Muscle layer of duodenum (tissue), 2 donors: ENCODE data around the gene B4GAT1.
"Not testable (repeated sequence)": the region's sequence is repeated elsewhere in the genome, so short reads cannot be mapped to it uniquely, and the experiment has no call there.

Source experiments
- H3K27ac ChIP-seq: one replicate; pipeline ENCODE4 v1.7.0; 2013; ENCODE audit warnings: mild to moderate bottlenecking, low read length
- H3K27me3 ChIP-seq: one replicate; pipeline ENCODE4 v1.7.0; 2013; ENCODE audit warnings: low read depth, mild to moderate bottlenecking, control low read depth, low read length
- H3K36me3 ChIP-seq, 2 donors: one replicate each; pipeline ENCODE4 v1.7.0; 2013; ENCODE audit warnings: low read length in 2 of 2, control low read depth in 1 of 2, mild to moderate bottlenecking in 1 of 2; ENCODE audit not compliant: insufficient read depth in 2 of 2, control insufficient read depth in 1 of 2
- H3K4me1 ChIP-seq, 2 donors: one replicate each; pipeline ENCODE4 v1.7.0; 2013; ENCODE audit warnings: low read length in 2 of 2, mild to moderate bottlenecking in 2 of 2, control low read depth in 1 of 2, moderate library complexity in 1 of 2; ENCODE audit not compliant: insufficient read depth in 2 of 2, control insufficient read depth in 1 of 2
- H3K4me3 ChIP-seq, 2 donors: one replicate each; pipeline ENCODE4 v1.7.0; 2013; ENCODE audit warnings: low read length in 2 of 2, low read depth in 1 of 2, mild to moderate bottlenecking in 1 of 2
- H3K9me3 ChIP-seq, 2 donors: one replicate each; pipeline ENCODE4 v1.7.0; 2013; ENCODE audit warnings: low read length in 2 of 2, control low read depth in 1 of 2, mild to moderate bottlenecking in 1 of 2; ENCODE audit not compliant: control insufficient read depth in 1 of 2
- donor health status: healthy.

B4GAT1 gene

DNA sequence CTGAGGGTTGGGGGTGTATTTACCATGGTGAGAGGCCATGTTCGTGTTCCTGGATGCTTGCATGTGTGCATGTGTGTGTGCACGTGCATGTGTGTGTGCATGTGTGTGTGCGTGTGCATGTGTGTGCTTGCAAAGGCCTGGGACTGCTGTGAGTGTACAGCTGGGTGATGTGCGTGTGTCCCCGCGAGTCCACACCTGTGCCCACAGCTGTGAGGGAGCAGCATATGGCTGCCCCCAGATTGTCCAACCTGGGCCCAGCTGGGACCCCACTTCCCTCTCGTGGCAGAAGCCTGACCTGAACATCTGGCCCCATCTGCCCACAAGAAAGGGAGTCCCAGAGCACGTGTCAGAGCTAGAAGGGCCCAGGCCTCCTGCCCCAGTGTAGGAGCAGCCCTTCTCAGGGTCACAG lies 22.2 kb downstream of the B4GAT1 start:
- Histone ChIP-seq H3K27me3 (no peaks in the 10 kb centered on the region), H3K4me1 (peaks cover 11 to 26% of the 10 kb centered on the region in 2 donors), H3K9me3 (no peaks in the 10 kb centered on the region), H3K4me3 (no peak overlapping the region), H3K36me3 (no peaks in the 10 kb centered on the region), H3K27ac (no peak overlapping the region)

DNA sequence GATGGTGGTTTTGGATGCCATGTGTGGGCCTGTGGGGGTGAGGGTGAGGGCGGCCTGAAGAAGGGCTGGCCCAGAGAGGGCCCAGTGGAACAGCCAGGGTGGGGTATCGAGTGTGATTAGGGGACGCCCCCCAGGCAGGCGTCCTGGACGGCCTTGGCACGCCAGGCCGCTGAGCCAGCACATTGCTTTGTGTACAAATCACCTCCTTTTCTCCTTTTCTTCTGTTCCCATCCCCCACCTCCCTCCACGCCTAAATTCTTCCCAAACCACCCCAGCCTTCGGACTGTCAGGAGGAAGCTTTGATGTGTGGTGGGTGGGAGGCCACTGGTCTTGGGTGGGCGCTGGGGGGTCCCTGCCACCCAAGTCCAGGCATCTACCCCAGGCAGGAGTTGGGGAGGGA lies 22.8 kb downstream of the B4GAT1 start:
- Histone ChIP-seq H3K27ac (no peak overlapping the region), H3K27me3 (no peaks in the 10 kb centered on the region), H3K9me3 (no peaks in the 10 kb centered on the region), H3K4me3 (no peak overlapping the region), H3K36me3 (no peaks in the 10 kb centered on the region), H3K4me1 (peaks cover 11 to 26% of the 10 kb centered on the region in 2 donors)

DNA sequence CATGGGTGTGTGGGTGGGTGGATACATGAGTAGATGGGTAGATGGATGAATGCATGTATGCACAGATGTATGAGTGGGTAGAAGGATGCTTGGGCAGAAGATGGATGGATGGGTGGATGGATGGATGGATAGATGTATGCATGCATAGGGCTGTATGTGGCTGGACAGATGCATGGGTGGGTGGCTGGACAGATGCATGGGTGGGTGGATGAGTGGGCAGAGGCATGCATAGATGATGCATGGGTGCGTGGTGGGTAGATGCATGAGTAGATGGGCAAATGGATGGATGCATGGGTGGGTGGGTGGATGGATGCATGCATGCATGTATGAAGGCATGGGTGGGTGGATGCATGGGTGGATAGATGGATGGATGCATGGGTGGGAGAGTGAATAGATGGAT lies 23.7 kb downstream of the B4GAT1 start:
- Histone ChIP-seq H3K36me3 (no peaks in the 10 kb centered on the region), H3K27me3 (no peaks in the 10 kb centered on the region), H3K27ac (no peak overlapping the region), H3K4me3 (no peak overlapping the region), H3K9me3 (no peaks in the 10 kb centered on the region), H3K4me1 (peaks cover 10 to 30% of the 10 kb centered on the region in 2 donors)

DNA sequence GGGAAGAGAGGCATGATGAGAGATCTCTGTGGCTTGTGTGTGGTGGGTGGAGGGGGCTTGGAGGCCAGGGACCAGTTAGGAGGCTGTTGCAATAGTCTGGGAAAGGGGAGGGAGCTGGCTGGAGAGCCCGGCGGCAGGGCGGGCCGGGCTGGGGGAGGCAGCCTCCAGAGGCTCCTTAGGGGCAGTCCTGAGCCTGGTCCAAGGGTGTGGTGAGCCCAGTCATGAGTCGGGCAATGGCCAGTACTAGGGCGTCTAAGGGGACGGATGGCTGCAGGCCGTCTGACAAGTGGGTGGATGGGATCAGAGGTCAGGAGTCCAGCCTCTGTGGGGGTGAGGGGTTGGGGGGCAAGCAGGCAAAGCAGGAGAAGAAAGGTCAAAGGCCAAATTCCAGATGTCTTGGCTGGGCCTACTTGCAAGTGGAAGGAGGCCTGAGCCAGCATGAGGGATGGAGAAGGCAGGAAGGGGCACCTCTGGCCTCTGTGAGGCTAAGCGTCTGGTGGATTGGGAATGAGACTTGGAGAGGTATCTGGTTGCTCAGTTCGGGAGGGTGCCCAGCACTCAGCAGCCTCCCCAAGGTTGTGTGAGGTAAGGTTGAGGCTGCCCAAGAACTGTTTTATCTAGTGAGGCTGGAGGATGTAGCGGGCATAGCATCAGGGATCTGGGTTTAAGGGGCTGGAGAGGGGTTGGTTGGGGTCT lies 24.5 kb downstream of the B4GAT1 start:
- Histone ChIP-seq H3K27me3 (no peaks in the 10 kb centered on the region), H3K9me3 (no peaks in the 10 kb centered on the region), H3K36me3 (no peaks in the 10 kb centered on the region), H3K27ac (no peak overlapping the region), H3K4me1 (peaks cover 8 to 30% of the 10 kb centered on the region in 2 donors), H3K4me3 (no peak overlapping the region)

DNA sequence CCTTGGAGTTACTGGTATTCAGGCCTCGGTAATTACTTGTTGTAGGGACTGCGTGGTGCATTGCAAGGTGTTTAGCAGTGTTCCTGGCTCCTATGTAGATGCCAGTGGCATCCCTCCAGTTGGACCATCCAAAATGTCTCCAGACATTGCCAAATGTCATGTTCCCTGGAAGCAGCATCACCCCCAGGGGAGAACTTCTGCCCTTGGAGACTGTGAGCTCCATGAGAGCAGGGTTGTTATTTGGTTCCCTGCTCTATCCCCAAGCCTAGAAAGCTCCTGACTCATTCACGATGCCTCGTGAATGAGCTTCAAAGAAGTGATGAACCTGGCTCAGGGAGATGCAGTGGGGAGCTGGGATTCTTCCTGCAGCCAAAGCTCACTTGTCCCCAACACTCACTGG lies 25.8 kb downstream of the B4GAT1 start:
- H3K27me3 ChIP-seq = no peaks in the 10 kb centered on the region
- H3K36me3 ChIP-seq = no peaks in the 10 kb centered on the region
- H3K4me1 ChIP-seq = peaks cover 13 to 33% of the 10 kb centered on the region in 2 donors
- no peak overlapping the region for H3K27ac ChIP-seq
- H3K4me3 ChIP-seq = no peak overlapping the region
- H3K9me3 ChIP-seq = no peaks in the 10 kb centered on the region

DNA sequence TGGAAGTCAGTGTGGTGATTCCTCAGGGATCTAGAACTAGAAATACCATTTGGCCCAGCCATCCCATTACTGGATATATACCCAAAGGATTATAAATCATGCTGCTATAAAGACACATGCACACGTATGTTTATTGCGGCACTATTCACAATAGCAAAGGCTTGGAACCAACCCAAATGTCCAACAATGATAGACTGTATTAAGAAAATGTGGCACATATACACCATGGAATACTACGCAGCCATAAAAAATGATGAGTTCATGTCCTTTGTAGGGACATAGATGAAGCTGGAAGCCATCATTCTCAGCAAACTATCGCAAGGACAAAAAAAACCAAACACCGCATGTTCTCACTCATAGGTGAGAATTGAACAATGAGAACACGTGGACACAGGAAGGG lies 26.7 kb downstream of the B4GAT1 start:
- H3K4me1 ChIP-seq = peaks cover 13 to 38% of the 10 kb centered on the region in 2 donors
- not testable (repeated sequence) for H3K36me3 ChIP-seq, H3K27me3 ChIP-seq, H3K9me3 ChIP-seq, H3K4me3 ChIP-seq, H3K27ac ChIP-seq

DNA sequence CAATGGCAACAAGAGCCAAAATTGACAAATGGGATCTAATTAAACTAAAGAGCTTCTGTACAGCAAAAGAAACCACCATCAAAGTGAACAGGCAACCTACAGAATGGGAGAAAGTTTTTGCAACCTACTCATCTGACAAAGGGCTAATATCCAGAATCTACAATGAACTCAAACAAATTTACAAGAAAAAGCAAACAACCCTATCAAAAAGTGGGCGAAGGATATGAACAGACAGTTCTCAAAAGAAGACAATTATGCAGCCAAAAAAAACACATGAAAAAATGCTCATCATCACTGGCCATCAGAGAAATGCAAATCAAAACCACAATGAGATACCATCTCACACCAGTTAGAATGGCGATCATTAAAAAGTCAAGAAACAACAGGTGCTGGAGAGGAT lies 27.1 kb downstream of the B4GAT1 start:
- not testable (repeated sequence) for H3K9me3 ChIP-seq, H3K27me3 ChIP-seq, H3K27ac ChIP-seq, H3K4me3 ChIP-seq, H3K36me3 ChIP-seq
- H3K4me1 ChIP-seq = peaks cover 13 to 42% of the 10 kb centered on the region in 2 donors

GRCh38 chr11:66318600-66318970 lies 28.8 kb downstream of the B4GAT1 start:
- Histone ChIP-seq H3K9me3 (no peaks in the 10 kb centered on the region), H3K4me1 (peaks cover 10 to 59% of the 10 kb centered on the region in 2 donors), H3K27me3 (no peaks in the 10 kb centered on the region), H3K27ac (no peak overlapping the region), H3K4me3 (no peak overlapping the region), H3K36me3 (no peaks in the 10 kb centered on the region)

- peak overlapping the region; percentile 21 to 73 for H3K4me3 ChIP-seq
- H3K9me3 ChIP-seq = no peaks in the 10 kb centered on the region
- no peaks in the 10 kb centered on the region for H3K36me3 ChIP-seq
- H3K4me1 ChIP-seq = peaks cover 10 to 66% of the 10 kb centered on the region in 2 donors
- H3K27ac ChIP-seq = no peak overlapping the region
- no peaks in the 10 kb centered on the region for H3K27me3 ChIP-seq
Measured at GRCh38 chr11:66317723-66318599, 29.5 kb downstream of the B4GAT1 start.

GRCh38 chr11:66317322-66317722 lies 30.1 kb downstream of the B4GAT1 start:
- no peaks in the 10 kb centered on the region for H3K36me3 ChIP-seq
- H3K27ac ChIP-seq = no peak overlapping the region
- H3K27me3 ChIP-seq = no peaks in the 10 kb centered on the region
- peak overlapping the region; percentile 21 to 73 for H3K4me3 ChIP-seq
- peaks cover 10 to 67% of the 10 kb centered on the region in 2 donors for H3K4me1 ChIP-seq
- no peaks in the 10 kb centered on the region for H3K9me3 ChIP-seq

DNA sequence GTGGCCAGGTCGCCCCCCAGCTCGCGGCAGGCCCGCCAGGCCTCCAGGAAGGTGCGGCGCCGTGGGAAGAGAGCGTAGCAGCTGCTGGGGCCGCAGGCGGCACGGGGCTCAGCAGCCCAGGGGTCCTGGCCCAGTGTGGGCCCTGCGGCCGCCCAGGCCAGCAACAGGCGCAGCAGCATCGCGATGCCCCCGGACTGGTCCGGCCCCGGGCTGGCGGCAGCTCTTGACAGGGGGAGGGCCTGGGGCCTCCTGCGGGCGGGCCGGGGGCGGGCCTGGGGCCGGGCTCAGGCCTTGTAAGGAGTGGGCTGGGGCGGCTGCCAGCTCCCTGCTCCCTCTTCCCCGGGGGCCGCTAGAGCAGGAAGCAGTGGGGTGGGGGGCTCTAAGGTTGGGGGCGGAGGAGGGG lies 30.6 kb downstream of the B4GAT1 start, which contains the start of gene CD248:
TSS of gene CD248 (minus strand) at position 196 of the 403 bp plus-strand sequence. CDS start at position 179, 17 bp downstream.
- H3K27ac ChIP-seq = no peak within 1 kb of the TSS
- peaks cover 10 to 65% of the 10 kb centered on the region in 2 donors for H3K4me1 ChIP-seq
- no peaks in the 10 kb centered on the region for H3K27me3 ChIP-seq
- no peaks in the 10 kb centered on the region for H3K36me3 ChIP-seq
- peak within 1 kb of the TSS; percentile 65 to 73 for H3K4me3 ChIP-seq
- H3K9me3 ChIP-seq = no peaks in the 10 kb centered on the region
